WTC11 (cell line): ENCODE measurements around the gene SYMPK.

Experiments used
- TF ChIP-seq, protein P1 (sequence below): fragments of 200-600 bp; IDR thresholded peaks from 2 replicates; pipeline ENCODE4 v1.8.0; 2022; ENCODE audit warnings: antibody characterized with exemption
- TF ChIP-seq, protein P2 (sequence below): fragments of 250-450 bp; sonication (Bioruptor Pico); IDR thresholded peaks from 2 replicates; pipeline ENCODE4 v1.9.0; 2021; ENCODE audit warnings: mild to moderate bottlenecking

DNA sequence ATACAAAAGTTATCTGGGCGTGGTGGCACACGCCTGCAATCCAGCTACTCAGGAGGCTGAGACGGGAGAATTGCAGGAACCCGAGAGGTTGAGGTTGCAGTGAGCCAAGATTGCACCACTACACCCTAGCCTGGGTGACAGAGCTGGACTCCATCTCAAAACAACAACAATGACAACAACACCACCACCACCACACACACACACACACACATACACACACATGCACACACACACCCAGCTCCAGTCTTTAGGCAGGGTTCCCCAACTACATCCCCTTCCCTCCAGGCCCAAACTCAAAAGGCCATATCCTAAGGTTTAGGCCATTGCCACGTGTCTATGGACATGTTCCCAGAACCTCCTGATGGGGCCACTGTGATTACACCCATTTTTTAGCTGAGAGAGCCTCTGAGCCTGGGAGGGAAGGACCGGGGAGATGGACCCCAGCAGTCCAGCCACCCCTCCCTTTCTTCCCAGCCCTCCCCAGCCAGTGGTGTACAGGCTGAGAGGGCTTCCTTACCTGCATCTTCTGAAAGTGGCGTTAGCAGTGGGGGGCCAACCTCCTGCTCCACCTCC, 61.3 kb downstream of the SYMPK start:
- TF ChIP-seq, protein P1, sequence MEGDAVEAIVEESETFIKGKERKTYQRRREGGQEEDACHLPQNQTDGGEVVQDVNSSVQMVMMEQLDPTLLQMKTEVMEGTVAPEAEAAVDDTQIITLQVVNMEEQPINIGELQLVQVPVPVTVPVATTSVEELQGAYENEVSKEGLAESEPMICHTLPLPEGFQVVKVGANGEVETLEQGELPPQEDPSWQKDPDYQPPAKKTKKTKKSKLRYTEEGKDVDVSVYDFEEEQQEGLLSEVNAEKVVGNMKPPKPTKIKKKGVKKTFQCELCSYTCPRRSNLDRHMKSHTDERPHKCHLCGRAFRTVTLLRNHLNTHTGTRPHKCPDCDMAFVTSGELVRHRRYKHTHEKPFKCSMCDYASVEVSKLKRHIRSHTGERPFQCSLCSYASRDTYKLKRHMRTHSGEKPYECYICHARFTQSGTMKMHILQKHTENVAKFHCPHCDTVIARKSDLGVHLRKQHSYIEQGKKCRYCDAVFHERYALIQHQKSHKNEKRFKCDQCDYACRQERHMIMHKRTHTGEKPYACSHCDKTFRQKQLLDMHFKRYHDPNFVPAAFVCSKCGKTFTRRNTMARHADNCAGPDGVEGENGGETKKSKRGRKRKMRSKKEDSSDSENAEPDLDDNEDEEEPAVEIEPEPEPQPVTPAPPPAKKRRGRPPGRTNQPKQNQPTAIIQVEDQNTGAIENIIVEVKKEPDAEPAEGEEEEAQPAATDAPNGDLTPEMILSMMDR, result no peak
- TF ChIP-seq, protein P2, sequence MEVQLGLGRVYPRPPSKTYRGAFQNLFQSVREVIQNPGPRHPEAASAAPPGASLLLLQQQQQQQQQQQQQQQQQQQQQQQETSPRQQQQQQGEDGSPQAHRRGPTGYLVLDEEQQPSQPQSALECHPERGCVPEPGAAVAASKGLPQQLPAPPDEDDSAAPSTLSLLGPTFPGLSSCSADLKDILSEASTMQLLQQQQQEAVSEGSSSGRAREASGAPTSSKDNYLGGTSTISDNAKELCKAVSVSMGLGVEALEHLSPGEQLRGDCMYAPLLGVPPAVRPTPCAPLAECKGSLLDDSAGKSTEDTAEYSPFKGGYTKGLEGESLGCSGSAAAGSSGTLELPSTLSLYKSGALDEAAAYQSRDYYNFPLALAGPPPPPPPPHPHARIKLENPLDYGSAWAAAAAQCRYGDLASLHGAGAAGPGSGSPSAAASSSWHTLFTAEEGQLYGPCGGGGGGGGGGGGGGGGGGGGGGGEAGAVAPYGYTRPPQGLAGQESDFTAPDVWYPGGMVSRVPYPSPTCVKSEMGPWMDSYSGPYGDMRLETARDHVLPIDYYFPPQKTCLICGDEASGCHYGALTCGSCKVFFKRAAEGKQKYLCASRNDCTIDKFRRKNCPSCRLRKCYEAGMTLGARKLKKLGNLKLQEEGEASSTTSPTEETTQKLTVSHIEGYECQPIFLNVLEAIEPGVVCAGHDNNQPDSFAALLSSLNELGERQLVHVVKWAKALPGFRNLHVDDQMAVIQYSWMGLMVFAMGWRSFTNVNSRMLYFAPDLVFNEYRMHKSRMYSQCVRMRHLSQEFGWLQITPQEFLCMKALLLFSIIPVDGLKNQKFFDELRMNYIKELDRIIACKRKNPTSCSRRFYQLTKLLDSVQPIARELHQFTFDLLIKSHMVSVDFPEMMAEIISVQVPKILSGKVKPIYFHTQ (CRISPR knock-in tag), result no peak
